C4-2B (cell line): Measurements from ENCODE around the gene IGFN1.

Source experiments
- ZFX ChIP-seq: fragments of 450-650 bp; IDR thresholded peaks from 2 replicates; pipeline ENCODE4 v1.6.1; 2017
- TF ChIP-seq, protein P1 (sequence below): fragments of 450-650 bp; conservative IDR thresholded peaks from 2 replicates; pipeline ENCODE4 v1.5.1; 2017; ENCODE audit warnings: mild to moderate bottlenecking

DNA sequence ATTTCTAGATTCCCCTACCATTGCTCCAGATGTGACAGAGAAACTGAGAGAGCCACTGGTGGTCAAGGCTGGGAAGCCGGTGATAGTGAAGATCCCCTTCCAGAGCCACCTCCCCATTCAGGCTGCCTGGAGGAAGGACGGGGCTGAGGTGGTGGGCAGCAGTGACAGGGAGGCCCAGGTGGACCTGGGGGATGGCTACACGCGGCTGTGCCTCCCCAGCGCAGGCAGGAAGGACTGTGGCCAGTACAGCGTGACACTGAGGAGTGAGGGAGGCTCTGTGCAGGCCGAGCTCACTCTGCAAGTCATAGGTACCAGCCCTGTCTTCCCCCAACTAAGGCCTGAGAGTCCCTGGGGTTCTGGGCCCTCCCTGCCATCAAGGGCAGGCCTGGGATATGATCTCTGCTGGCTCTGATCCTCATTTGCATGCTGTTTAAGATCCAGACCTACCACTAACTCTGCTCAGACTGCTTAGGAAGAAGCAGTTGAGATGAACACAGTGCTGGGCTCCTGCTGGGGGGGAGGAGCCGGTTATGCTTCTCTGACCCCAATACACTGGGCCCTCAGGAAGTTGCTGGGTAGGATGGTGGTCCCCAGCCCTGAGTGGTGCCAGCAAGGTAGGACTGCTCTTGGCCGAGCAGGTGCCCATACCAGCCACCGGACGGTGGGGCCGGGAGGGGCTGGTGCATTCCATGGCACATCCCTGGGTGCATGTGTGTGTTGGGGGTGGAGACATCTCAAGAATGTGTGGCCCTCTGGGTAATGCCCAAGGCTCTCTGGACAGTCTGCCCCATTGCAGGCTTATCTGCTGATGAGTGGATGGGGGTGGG is 25.1 kb downstream of the IGFN1 start:
- TF ChIP-seq, protein P1, sequence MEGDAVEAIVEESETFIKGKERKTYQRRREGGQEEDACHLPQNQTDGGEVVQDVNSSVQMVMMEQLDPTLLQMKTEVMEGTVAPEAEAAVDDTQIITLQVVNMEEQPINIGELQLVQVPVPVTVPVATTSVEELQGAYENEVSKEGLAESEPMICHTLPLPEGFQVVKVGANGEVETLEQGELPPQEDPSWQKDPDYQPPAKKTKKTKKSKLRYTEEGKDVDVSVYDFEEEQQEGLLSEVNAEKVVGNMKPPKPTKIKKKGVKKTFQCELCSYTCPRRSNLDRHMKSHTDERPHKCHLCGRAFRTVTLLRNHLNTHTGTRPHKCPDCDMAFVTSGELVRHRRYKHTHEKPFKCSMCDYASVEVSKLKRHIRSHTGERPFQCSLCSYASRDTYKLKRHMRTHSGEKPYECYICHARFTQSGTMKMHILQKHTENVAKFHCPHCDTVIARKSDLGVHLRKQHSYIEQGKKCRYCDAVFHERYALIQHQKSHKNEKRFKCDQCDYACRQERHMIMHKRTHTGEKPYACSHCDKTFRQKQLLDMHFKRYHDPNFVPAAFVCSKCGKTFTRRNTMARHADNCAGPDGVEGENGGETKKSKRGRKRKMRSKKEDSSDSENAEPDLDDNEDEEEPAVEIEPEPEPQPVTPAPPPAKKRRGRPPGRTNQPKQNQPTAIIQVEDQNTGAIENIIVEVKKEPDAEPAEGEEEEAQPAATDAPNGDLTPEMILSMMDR = no peak
- no peak for TF ChIP-seq ZFX
